GM18868 (cell line): ENCODE results near the gene DCAF4.

ENCODE experiments used
- ATAC-seq: cut with Tn5 transposase; IDR thresholded peaks from one replicate; pipeline ENCODE4 v1.9.1; 2021; ENCODE audit warnings: mild to moderate bottlenecking, moderate library complexity; ENCODE audit not compliant: unreplicated experiment

DCAF4 gene

DNA sequence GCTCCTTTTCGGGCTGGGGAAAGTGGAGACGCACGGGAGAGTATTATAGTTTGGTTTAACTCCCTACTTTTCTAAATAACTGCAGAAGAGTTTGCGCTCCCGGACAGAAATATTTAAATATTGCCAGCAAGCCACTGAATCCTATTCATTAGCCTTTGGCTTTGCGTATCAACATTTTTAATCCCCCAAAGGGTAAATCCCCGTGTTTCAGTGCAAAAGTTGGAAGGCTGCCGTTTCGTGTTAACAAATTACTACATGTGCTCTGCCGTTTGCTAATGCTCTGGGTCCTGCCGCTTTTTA is 32.0 kb upstream of the DCAF4 start:
- ATAC-seq: no peak

DNA sequence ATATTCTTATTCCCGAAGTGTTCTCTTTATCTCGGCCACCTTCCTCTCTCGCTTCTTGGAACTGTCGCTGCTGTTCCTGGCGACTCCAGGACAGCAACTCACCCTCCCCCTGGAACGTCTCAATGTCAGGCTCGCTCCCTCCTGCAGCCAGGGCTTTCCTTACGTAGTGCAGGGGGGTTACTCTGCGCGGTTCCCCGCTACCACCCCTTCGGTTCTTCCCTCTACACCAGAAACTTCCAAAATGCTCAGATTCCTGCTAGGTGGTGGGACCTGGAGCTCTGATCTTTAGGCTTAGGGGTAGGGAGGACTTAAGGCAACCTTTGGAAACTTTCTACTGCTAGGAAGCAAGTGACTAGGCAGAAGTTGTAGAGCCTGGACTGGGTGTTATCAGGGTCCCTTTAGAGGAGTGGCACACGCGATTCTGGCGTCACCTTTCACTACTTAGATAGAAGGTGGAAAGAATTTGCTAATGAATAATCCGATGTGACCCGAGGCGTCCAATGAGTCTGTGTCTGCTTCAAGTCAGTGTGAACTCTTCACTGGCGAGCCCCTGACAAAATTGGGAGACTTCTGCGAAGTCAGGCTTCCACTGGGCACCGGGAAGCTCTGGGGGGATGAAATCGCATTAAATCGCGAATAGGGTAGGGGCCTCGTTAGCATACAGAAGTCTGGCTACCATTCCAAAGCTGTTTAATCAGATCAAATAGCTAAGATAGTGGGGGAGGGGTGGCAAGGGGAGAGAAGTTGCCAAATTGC is 31.5 kb upstream of the DCAF4 start:
- ATAC-seq: no peak

DNA sequence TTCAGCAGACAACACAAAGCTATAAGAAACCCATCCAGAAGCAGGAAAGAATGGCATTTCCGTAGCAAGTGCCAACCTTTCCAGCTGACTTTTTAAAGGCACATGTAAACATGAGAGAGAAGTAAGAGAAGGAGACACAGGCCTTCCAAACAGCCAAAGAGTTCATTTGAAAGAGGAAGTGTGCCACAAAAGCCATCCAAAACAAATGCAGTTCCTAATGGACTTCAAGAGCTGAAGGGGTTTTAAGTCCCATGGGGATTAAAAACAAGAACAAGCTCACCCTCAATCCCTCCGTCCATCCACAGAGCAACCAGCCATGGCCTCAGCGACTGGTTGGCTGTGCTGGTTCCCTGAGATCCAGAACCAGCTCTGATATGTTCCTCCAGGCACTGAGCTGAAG is 27.8 kb upstream of the DCAF4 start:
- no peak for ATAC-seq

DNA sequence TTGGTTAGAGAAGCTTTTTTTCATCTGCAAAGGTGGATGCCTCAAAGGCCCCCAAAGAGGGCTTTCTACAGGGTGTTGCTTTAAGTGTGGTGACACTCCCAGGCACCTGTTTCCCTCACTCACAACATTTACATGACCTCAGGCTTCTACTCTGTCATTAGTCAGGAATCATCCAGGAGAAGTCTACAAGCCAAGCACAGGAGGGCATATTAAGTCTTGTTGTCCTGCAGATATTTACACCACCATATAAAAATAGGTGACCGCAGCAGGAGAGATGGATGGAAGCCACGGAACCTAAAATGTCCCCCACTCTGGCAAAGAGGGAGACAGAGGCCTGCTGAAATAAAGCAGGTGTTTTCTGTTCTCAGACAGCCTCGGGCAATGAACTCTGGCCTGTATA is 24.9 kb upstream of the DCAF4 start:
- ATAC-seq: no peak

DNA sequence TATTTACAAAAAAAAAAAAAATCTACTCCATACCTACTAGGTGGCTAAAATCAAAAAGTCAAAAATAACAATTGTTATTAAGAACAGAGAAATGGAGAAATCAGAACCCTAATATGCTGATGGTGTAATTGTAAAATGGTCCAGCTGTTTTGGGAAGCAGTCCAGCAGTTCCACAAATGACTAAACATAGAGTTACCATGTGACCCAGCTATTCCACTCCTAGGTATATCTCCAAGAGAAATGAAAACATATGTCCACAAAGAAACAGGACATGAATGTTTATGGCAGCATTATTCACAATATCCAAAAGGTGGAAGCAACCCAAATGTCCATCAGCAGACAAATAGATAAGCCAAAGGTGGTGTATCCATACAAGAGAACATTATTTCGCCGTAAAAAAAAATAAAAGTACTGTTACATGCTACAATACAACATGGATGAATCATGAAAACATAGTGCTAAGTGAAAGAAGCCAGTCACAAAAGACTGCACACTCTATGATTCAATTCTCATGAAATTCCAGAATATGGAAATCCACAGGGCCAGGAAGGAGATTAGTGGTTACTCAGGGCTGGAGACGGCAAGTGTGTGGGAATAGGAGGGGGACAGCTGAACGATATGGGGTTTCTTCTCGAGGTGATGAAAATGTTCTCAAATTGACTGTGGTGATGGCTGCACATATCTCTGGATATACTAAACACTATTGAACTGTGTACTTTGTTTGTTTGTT is 23.3 kb upstream of the DCAF4 start:
- no peak for ATAC-seq

DNA sequence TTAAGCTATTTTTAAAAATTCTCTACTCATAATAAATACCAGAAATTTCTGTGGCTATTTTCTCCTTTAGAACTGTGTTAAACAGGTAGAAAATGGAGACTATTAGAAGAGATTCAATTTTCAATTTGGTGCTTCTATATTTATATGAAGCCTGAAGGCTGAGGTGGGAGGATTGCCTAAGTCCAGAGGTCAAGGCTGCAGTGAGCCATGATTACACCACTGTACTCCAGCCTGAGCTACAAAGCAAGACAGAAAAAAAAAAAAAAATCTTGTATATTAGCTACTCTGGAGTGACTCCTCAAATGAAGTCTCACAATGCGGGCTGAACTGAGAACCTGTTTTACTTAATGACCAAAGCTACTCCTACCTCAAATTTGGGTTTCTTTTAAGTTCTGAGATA is 22.5 kb upstream of the DCAF4 start:
- no peak for ATAC-seq

DNA sequence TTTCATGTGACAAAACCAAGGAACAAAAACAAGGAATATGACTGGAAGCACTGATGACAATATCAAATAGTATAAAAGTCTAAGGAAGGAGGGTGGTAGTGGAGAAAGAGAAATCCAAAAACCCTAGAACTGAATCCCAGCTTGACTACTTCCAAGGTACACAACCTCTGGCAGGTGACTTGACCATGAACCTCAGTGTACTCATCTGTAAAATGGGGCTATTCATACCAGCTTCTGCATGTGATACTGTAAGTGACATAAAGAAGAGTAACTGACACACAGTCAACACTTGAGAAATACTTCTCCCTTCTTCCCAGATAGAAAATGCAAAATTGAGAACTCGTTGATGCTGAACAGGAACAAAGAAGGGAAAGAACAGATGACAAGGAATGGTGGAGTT is 22.0 kb upstream of the DCAF4 start:
- ATAC-seq: no peak

DNA sequence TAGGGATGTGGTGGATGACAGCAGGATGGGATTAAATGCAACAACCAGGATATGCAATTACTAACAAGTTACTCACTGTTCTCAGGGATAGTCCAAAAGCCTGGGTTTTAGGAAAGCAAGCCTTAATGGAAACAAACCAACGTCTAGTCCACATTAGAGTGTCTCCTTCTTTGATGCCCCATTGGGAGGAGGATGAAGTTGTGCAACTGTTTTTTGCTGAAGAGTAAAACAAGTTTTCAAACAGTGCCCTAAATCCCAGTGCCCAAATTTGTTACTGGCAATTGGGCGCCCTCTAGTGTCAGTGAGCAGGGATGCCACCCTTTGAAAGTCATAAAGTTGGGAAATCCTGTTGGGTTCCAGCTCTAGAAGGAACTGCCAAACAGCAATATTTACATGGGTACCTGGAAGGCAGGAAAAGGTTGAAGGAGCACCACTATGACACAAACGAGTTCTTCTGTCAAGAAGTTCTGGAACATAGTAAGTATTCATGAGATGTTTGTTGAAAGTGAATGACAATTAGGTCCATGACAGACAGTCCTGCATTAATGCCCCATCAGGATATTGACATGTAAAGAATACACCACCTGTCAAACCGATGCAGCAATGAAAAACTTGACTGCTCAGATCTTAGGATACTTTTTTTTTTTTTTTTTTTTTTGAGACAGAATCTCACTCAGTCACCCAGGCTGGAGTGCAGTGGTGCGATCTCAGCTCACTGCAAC is 21.3 kb upstream of the DCAF4 start:
- no peak for ATAC-seq

DNA sequence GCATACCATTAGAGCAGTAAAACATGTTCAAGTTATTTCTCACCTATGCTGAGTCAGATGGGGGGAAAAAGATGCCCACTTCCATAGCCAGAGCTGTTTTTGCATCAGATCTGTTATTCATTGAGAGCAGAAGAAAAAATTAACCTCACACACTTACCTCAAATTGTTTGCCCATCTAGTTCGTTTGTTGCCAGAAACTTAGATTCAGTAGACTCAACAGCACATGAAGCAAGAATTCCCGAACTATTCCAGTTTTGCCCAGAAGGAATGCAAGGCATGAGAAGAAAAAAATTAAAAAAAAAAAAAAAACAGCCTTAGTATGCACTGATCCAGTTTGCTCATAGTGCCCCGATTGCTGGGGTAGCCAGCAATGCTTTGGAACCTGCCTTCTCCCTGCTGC is 19.9 kb upstream of the DCAF4 start:
- no peak for ATAC-seq

DNA sequence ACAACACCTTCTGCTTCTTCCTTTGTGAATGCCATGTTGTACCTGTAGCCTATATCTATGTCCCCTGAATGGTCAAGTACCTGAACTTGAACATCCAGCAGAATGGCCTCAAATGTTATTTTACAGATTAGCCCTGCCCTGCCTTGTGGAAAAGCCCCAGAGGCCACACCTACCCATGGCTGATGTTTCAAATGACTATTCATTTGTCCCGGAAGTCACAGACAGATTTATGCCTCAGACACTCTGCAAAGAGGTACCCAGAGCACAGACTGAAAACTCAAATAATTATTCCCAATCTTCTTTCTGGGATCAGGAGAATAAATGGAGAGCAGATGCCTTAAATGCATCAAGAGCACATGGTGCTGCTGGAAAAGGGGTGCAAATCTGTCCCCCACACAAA is 19.4 kb upstream of the DCAF4 start:
- no peak for ATAC-seq

DNA sequence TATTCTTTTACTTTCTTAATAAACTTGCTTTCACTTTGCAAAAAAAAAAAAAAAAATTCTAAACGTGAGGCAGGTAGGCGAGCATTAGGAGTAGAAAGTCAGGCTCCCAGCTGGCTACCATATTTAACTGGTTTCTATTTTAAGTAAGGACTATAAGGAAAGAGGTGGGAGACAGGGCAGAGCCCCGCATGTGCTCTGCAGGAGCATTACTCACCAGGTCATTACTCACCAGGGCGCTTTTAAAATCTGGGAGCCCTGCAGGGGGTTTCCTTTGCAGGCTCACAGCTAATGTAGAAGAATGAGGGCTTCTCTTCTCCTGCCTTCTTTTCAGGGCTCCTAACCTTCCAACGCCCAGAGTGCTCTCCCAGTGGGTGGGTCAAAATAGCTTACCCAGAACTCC is 18.4 kb upstream of the DCAF4 start:
- ATAC-seq: no peak

DNA sequence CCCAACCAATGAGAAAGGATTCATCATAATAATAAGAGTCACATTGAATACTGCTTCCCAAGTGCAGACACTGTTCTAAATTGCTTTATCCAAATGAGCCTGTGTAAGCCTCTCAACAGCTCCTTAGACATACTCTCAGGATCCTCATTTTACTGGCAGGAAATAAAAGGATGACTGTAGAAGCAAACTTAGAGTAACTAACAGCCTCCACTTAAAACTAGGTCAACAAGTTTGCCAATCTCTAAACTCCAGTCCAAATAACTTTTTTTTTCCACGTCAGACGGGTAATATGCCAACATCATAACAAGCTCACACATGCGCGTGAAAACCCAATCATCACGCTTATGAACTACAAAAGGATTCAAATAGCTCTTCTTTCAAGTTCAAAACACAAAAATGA is 17.1 kb upstream of the DCAF4 start:
- ATAC-seq: no peak

DNA sequence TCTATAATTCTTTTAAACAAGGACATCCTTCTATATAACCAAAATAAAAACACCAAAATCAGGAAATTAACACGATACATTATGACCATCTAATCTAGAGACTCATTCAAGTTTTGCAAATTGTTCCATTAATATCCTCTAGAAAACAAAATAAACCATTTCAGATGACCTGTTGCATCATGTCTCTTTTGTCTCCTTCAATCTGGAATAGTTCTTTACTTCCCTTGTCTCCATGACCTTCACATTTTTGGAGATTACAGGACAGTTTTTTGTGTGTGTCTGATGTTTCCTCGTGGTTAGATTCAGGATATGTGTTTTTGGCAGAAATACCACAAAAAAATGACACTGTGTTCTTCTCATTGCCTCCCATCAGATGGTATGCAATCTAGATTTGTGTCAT is 12.5 kb upstream of the DCAF4 start:
- ATAC-seq: no peak

DNA sequence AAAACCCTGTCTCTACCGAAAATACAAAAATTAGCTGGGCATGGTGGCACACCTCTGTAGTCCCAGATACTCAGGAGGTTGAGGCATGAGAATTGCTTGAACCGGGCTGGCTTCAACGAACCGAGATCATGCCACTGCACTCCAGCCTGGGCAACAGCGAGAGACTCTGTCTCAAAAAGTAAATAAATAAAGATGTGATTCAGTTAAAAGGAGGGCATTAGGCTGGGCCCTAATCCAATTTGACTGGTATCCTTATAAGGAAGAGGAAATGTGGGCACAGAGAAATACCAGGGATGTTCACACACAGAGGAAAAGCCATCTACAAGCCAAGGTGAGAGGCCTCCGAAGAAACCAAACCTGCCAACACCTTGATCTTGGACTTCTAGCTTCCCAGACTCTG is 10.1 kb upstream of the DCAF4 start:
- no peak for ATAC-seq

DNA sequence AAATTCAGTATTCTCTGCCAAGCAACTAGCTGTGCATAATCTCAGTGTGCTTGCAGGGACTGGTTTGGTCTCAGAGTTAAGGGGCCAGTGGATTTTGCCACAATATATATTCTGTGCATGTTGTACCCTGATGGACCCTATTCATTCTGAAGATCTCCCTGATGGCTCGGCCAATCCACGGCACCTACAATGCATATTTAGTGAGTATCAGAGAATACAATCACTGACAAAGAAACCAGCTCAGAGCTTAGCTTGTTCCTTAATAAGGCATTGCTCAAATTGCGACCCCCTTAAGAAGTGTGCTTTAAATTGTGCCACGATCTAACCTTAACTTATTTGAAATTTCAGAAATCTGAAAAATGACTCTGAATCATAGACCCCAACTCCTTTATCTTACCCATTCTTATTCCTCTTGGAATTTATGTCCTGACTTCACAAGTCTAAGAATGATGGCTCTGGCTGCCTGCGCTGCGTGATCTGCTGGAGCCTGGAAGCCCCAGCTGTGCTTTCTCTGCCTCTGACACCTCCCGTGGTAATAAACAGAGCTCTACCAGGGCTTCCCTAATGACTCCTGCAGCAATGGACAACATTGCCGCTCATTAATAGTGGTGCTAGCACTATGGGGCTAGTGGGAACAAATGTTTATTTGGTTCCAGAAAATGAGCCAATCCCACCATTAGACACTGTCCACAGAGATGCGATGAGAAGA is 9.0 kb upstream of the DCAF4 start:
- no peak for ATAC-seq

DNA sequence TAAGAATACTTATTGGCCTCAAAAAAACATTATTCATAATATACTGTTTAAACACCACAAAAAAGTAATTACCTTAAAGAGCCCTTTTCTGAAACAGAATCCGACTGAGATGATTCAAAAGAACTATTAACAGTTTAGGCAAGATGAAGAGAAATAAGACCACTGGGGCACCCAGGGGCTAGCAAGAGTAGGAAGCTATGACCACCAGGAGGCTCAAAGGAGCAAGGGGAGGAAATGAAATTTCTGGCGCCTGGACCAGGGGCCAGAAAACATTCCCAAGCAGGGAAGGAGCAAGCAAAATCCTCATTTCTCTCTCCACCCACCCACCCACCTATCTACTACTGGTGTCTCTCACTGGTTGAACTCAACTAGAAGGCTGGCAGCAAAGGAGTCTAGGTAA is 6.3 kb upstream of the DCAF4 start:
- ATAC-seq: no peak

DNA sequence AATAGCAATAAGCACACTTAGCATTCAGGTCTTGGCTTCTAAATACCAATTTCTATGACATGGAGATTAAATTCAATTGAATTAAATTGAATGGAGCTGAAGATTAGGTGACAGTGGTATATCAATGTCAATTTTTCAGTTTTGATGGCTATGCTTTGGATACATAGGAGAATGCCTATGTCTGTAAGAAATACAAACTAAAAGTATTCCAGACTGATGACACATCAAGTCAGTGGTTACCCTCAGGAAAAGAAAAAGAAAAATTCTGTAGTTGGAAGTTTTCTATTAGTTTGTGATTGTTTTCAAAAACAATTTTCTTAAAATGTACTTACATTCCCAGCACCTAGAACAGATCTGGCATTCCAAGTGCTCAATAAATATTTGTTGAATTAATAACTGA is 4.9 kb upstream of the DCAF4 start:
- no peak for ATAC-seq

DNA sequence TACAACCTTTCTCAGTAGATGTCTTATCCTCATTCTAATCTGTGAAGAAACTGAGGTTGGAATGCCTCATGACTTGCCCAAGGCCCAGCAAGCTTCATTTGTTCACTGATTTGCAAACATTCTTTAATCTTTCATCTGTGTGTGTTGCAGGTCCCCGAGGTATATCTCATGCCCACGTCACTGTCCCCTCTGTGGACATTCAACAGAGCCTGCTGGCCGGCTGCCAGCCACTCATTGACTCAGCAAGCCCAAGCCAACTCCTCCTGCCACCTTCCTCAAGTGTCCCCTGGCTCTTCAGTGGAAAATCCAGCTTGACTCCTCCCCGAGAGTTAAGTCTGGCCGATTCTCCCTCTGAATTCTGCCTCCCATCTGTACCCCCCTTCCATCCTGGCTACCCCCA is 1.9 kb upstream of the DCAF4 start:
- no peak for ATAC-seq

DNA sequence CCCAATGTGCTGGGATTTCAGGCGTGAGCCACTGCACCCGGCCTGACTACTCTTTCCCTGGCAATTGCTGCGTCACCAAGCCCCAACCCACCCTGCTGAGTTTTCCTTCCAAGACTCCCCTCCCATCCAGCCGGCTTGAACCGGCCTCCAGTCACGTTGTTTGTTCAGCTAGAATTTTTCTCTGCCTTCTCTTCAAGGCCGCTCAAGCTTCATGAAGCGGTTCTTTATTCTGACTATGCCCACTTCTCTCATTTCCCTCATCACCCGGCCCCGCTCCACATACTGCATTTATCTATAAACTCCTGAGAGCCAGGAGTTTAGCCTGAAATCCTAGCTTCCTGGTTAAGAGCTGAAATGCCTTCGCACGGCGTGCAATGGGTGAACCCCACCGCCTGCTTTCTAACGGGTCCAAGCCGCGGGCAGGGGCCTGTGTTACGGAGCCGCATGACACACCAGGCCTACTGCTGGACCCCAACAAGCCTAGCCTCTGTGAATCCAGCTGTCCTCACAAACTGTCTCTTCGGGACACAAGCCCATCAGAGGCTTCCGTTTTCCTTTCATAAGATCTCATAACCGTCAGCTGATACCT is 999 bp upstream of the DCAF4 start:
- no peak for ATAC-seq

DNA sequence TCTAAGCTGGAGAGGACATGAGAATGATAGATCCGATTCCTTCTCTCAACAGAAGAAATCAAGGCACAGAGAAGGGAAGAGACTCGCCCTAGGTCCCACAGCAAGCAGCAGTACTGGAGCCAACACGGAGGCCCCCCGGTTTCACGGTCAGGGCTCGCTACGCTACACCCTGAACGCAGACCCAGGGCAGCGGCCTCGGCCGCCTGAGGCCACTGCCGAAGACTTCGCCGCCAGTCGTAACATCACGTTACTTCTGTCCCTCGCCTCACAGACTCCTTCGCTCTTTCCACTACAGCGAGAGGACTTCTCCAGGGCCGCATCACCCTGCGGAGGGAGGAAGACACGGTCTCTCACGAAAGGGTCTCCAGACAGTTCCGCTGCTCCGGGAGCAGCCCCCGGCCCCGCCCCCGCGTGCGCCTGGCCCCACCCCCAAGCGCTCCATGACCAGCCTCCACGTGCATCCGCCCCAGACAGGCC is 411 bp upstream of the DCAF4 start:
- peak; percentile 6 for ATAC-seq

DNA sequence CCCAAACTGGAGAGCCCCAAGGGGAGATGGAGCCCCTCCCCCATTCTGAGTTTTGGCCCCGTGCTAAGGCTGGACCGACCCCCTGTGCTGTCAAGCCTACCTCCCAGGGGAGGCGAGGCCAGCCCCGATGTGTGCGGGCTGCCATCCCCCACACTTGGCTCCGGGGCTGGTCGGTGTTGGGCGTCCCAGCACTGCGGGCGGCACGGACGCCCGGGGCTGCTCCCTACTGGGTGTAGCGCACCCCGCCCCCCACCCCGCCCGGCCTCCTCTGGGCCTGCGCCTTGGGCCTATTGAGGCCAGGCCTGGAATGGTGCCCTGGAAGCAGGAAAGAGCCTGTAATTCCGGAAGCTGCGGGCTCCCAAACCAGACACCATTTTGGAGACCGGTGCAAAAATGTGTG is 2.6 kb downstream of the DCAF4 start:
- ATAC-seq: no peak
